SK-N-SH treated with all-trans-retinoic acid at 6 μM for 48 hours (cell line): ENCODE measurements around the gene SKP1.

Experiments used
- ATAC-seq: fragments of 200-7000 bp; cut with Tn5 transposase; 3 replicates; pipeline ENCODE4 v1.9.1; 2020; ENCODE audit warnings: mild to moderate bottlenecking, moderate library complexity
- ARNTL ChIP-seq: fragments of 450-650 bp; formaldehyde crosslinking; IDR thresholded peaks from 2 replicates; pipeline ENCODE4 v1.5.0; 2020; ENCODE audit warnings: low read depth, mild to moderate bottlenecking, moderate library complexity, borderline replicate concordance
- BACH2 ChIP-seq: fragments of 250-450 bp; sonication (Bioruptor Pico); IDR thresholded peaks from 2 replicates; pipeline ENCODE4 v1.9.0; 2021; ENCODE audit warnings: mild to moderate bottlenecking, borderline replicate concordance
- CREB5 ChIP-seq: fragments of 250-450 bp; sonication (Bioruptor Pico); IDR thresholded peaks from 2 replicates; pipeline ENCODE4 v1.5.1; 2020; ENCODE audit warnings: low read depth, mild to moderate bottlenecking, moderate library complexity
- CSDC2 ChIP-seq: fragments of 250-450 bp; sonication (Bioruptor Pico); IDR thresholded peaks from 2 replicates; pipeline ENCODE4 v1.5.0; 2020; ENCODE audit warnings: mild to moderate bottlenecking, moderate library complexity
- CSRNP3 ChIP-seq: fragments of 250-450 bp; sonication (Bioruptor Pico); IDR thresholded peaks from 2 replicates; pipeline ENCODE4 v1.5.1; 2021; ENCODE audit warnings: mild to moderate bottlenecking, moderate library complexity
- ESRRG ChIP-seq: fragments of 250-450 bp; sonication (Bioruptor Pico); IDR thresholded peaks from 2 replicates; pipeline ENCODE4 v1.6.1; 2021; ENCODE audit warnings: mild to moderate bottlenecking
- GLIS3 ChIP-seq: fragments of 250-450 bp; sonication (Bioruptor Pico); IDR thresholded peaks from 2 replicates; pipeline ENCODE4 v1.5.0; 2020; ENCODE audit warnings: mild to moderate bottlenecking, moderate library complexity
- ISL1 ChIP-seq: fragments of 250-450 bp; sonication (Bioruptor Pico); IDR thresholded peaks from 2 replicates; pipeline ENCODE4 v2.1.2; 2022; ENCODE audit warnings: mild to moderate bottlenecking, moderate library complexity
- OSR1 ChIP-seq: fragments of 250-450 bp; sonication (Bioruptor Pico); IDR thresholded peaks from 2 replicates; pipeline ENCODE4 v1.8.0; 2022; ENCODE audit warnings: moderate library complexity, mild to moderate bottlenecking, inconsistent platforms
- PATZ1 ChIP-seq: fragments of 250-450 bp; sonication (Bioruptor Pico); IDR thresholded peaks from 2 replicates; pipeline ENCODE4 v1.8.0; 2020; ENCODE audit warnings: mild to moderate bottlenecking, moderate library complexity, borderline replicate concordance
- POU6F1 ChIP-seq: fragments of 250-450 bp; sonication (Bioruptor Pico); IDR thresholded peaks from 2 replicates; pipeline ENCODE4 v1.8.0; 2021; ENCODE audit warnings: low read depth, mild to moderate bottlenecking, moderate library complexity, borderline replicate concordance
- RARB ChIP-seq: fragments of 250-450 bp; sonication (Bioruptor Pico); IDR thresholded peaks from 2 replicates; pipeline ENCODE4 v1.8.0; 2021; ENCODE audit warnings: mild to moderate bottlenecking, moderate library complexity
- SNAI2 ChIP-seq: fragments of 250-450 bp; sonication (Bioruptor Pico); IDR thresholded peaks from 2 replicates; pipeline ENCODE4 v1.5.0; 2020; ENCODE audit warnings: mild to moderate bottlenecking, moderate library complexity
- TCF4 ChIP-seq: fragments of 250-450 bp; sonication (Bioruptor Pico); IDR thresholded peaks from 2 replicates; pipeline ENCODE4 v1.8.0; 2021; ENCODE audit warnings: mild to moderate bottlenecking, moderate library complexity, borderline replicate concordance
- TOX ChIP-seq: fragments of 250-450 bp; sonication (Bioruptor Pico); IDR thresholded peaks from 2 replicates; pipeline ENCODE4 v1.8.0; 2021; ENCODE audit warnings: mild to moderate bottlenecking, moderate library complexity, borderline replicate concordance
- TSHZ2 ChIP-seq: fragments of 250-450 bp; sonication (Bioruptor Pico); IDR thresholded peaks from 2 replicates; pipeline ENCODE4 v1.5.0; 2020; ENCODE audit warnings: mild to moderate bottlenecking, moderate library complexity
- ZC3H10 ChIP-seq: fragments of 250-450 bp; sonication (Bioruptor Pico); IDR thresholded peaks from 2 replicates; pipeline ENCODE4 v1.5.1; 2021; ENCODE audit warnings: mild to moderate bottlenecking, moderate library complexity
- ZFP3 ChIP-seq: fragments of 250-450 bp; sonication (Bioruptor Pico); IDR thresholded peaks from 2 replicates; pipeline ENCODE4 v1.5.0; 2020; ENCODE audit warnings: mild to moderate bottlenecking, moderate library complexity
- ZFP30 ChIP-seq: fragments of 450-650 bp; formaldehyde crosslinking; IDR thresholded peaks from 2 replicates; pipeline ENCODE4 v1.5.0; 2022; ENCODE audit warnings: mild to moderate bottlenecking, moderate library complexity
- ZNF565 ChIP-seq: fragments of 450-650 bp; formaldehyde crosslinking; conservative IDR thresholded peaks from 2 replicates; pipeline ENCODE4 v1.5.0; 2020; ENCODE audit warnings: low read depth, mild to moderate bottlenecking, moderate library complexity
- ZNF70 ChIP-seq: fragments of 450-650 bp; formaldehyde crosslinking; IDR thresholded peaks from 2 replicates; pipeline ENCODE4 v1.5.0; 2020; ENCODE audit warnings: mild to moderate bottlenecking, moderate library complexity
- ZNF8 ChIP-seq: fragments of 450-650 bp; formaldehyde crosslinking; IDR thresholded peaks from 2 replicates; pipeline ENCODE4 v1.5.0; 2020; ENCODE audit warnings: mild to moderate bottlenecking, moderate library complexity

The SKP1 gene

GRCh38 chr5:134120386-134121138 lies 56.2 kb downstream of the SKP1 start:
- TF ChIP-seq ZNF565 (CRISPR knock-in tag) (no peak), RARB (CRISPR knock-in tag) (no peak), BACH2 (CRISPR knock-in tag) (no peak), TSHZ2 (no peak), ZNF8 (CRISPR knock-in tag) (no peak), ZFP30 (CRISPR knock-in tag) (no peak), ARNTL (no peak), ZC3H10 (no peak), ZNF70 (CRISPR knock-in tag) (no peak), PATZ1 (CRISPR knock-in tag) (no peak), TCF4 (no peak), TOX (CRISPR knock-in tag) (no peak), SNAI2 (CRISPR knock-in tag) (no peak), POU6F1 (CRISPR knock-in tag) (no peak), CSRNP3 (CRISPR knock-in tag) (no peak), CSDC2 (no peak), OSR1 (CRISPR knock-in tag) (no peak), ISL1 (CRISPR knock-in tag) (no peak), ZFP3 (CRISPR knock-in tag) (no peak), CREB5 (CRISPR knock-in tag) (no peak)
- TF ChIP-seq, all 23 proteins: peak for 0
- ATAC-seq: no peak

GRCh38 chr5:134119720-134120119 lies 57.0 kb downstream of the SKP1 start:
- no peak for ATAC-seq
- TF ChIP-seq PATZ1 (CRISPR knock-in tag) (no peak), TOX (CRISPR knock-in tag) (no peak), CREB5 (CRISPR knock-in tag) (no peak), ZFP30 (CRISPR knock-in tag) (no peak), TSHZ2 (no peak), ISL1 (CRISPR knock-in tag) (no peak), RARB (CRISPR knock-in tag) (no peak), ESRRG (CRISPR knock-in tag) (no peak), CSDC2 (no peak), ARNTL (no peak), GLIS3 (CRISPR knock-in tag) (no peak)
